ENCODE results near the gene CD81. TPM values are rescaled to one million over a fixed set of nuclear protein-coding genes. Genes with fewer than 3 reads are reported as not detected.

The CD81 gene
- total RNA-seq, 1 experiment from 2014 or later: 183 TPM

- Mint-ChIP-seq H3K4me3 (ENCODE audit: unreplicated experiment) (no peak overlapping the region), H3K27ac (ENCODE audit: low read depth, unreplicated experiment) (no peak overlapping the region), H3K9me3 (ENCODE audit: unreplicated experiment) (no peaks in the 10 kb centered on the region), H3K4me1 (ENCODE audit: insufficient read depth, unreplicated experiment) (no peaks in the 10 kb centered on the region), H3K36me3 (ENCODE audit: insufficient read depth, unreplicated experiment) (no peaks in the 10 kb centered on the region), H3K27me3 (ENCODE audit: insufficient read depth, unreplicated experiment) (no peaks in the 10 kb centered on the region)
- intact Hi-C loops (cut with micrococcal nuclease): no loop called here
- no peak for TF ChIP-seq CTCF (IDR thresholded peaks at IDR 0.05; ENCODE audit: unreplicated experiment)
- no peak for DNase-seq (ENCODE audit: unreplicated experiment)
- ChIA-PET CTCF (interaction anchor here (0.7 to 1.9 kb wide), 2 partner anchors 9 to 105 kb away, joined by 4 to 7 read pairs; no protein-coding TSS in a partner anchor), POLR2A (no interaction called here)
- no TSS peak for BruUV-seq (replicated peaks)
Measured at GRCh38 chr11:2410616-2411015, 33.5 kb downstream of the CD81 start.

- TF ChIP-seq CTCF (IDR thresholded peaks at IDR 0.05; ENCODE audit: unreplicated experiment): no peak
- no peaks in the 10 kb centered on the region for H3K4me1 Mint-ChIP-seq (ENCODE audit: insufficient read depth, unreplicated experiment)
- H3K9me3 Mint-ChIP-seq (ENCODE audit: unreplicated experiment): no peaks in the 10 kb centered on the region
- ChIA-PET POLR2A (no interaction called here), CTCF (interaction anchor here (1.0 kb wide), 1 partner anchor 107 kb away, joined by 3 read pairs; no protein-coding TSS in a partner anchor)
- no peaks in the 10 kb centered on the region for H3K27me3 Mint-ChIP-seq (ENCODE audit: insufficient read depth, unreplicated experiment)
- no peak for DNase-seq (ENCODE audit: unreplicated experiment)
- no peak overlapping the region for H3K27ac Mint-ChIP-seq (ENCODE audit: low read depth, unreplicated experiment)
- no peaks in the 10 kb centered on the region for H3K36me3 Mint-ChIP-seq (ENCODE audit: insufficient read depth, unreplicated experiment)
- intact Hi-C loops (cut with micrococcal nuclease): no loop called here
- H3K4me3 Mint-ChIP-seq (ENCODE audit: unreplicated experiment): no peak overlapping the region
- no TSS peak for BruUV-seq (replicated peaks)
Measured at GRCh38 chr11:2411446-2412305, 34.6 kb downstream of the CD81 start.

GRCh38 chr11:2412323-2412722 lies 35.2 kb downstream of the CD81 start:
- TF ChIP-seq CTCF (IDR thresholded peaks at IDR 0.05; ENCODE audit: unreplicated experiment): no peak
- POLR2A ChIA-PET: no interaction called here
- DNase-seq (ENCODE audit: unreplicated experiment): no peak
- no peaks in the 10 kb centered on the region for H3K27me3 Mint-ChIP-seq (ENCODE audit: insufficient read depth, unreplicated experiment)
- no peaks in the 10 kb centered on the region for H3K36me3 Mint-ChIP-seq (ENCODE audit: insufficient read depth, unreplicated experiment)
- H3K4me1 Mint-ChIP-seq (ENCODE audit: insufficient read depth, unreplicated experiment): no peaks in the 10 kb centered on the region
- H3K9me3 Mint-ChIP-seq (ENCODE audit: unreplicated experiment): no peaks in the 10 kb centered on the region
- intact Hi-C loops (cut with micrococcal nuclease): no loop called here
- no peak overlapping the region for H3K27ac Mint-ChIP-seq (ENCODE audit: low read depth, unreplicated experiment)
- no peak overlapping the region for H3K4me3 Mint-ChIP-seq (ENCODE audit: unreplicated experiment)
- BruUV-seq (replicated peaks): no TSS peak
- CTCF ChIA-PET: interaction anchor here (0.8 to 1.0 kb wide), 2 partner anchors 107 to 204 kb away, joined by 3 to 4 read pairs; no protein-coding TSS in a partner anchor

GRCh38 chr11:2413742-2414579 lies 36.9 kb downstream of the CD81 start:
- BruUV-seq (replicated peaks): no TSS peak
- H3K27me3 Mint-ChIP-seq (ENCODE audit: insufficient read depth, unreplicated experiment): no peaks in the 10 kb centered on the region
- no peaks in the 10 kb centered on the region for H3K36me3 Mint-ChIP-seq (ENCODE audit: insufficient read depth, unreplicated experiment)
- no peaks in the 10 kb centered on the region for H3K9me3 Mint-ChIP-seq (ENCODE audit: unreplicated experiment)
- no peak overlapping the region for H3K27ac Mint-ChIP-seq (ENCODE audit: low read depth, unreplicated experiment)
- TF ChIP-seq CTCF (IDR thresholded peaks at IDR 0.05; ENCODE audit: unreplicated experiment): no peak
- H3K4me1 Mint-ChIP-seq (ENCODE audit: insufficient read depth, unreplicated experiment): no peaks in the 10 kb centered on the region
- CTCF ChIA-PET: interaction anchor here (0.6 kb wide), 2 partner anchors 38 to 314 kb away, joined by 3 to 5 read pairs; no protein-coding TSS in a partner anchor
- no peak for DNase-seq (ENCODE audit: unreplicated experiment)
- POLR2A ChIA-PET: no interaction called here
- no peak overlapping the region for H3K4me3 Mint-ChIP-seq (ENCODE audit: unreplicated experiment)
- intact Hi-C loops (cut with micrococcal nuclease): no loop called here
